Urinary bladder (tissue), 4 donors: ENCODE data around the gene FRAS1. TPM values are rescaled to one million over a fixed set of nuclear protein-coding genes. Genes with fewer than 3 reads are reported as not detected.

Experiments
- DNase-seq: peaks from one replicate; pipeline ENCODE4 v3.0.0-alpha.2; 2015; ENCODE audit errors: extremely low spot score
- H3K27ac ChIP-seq: one replicate; pipeline ENCODE4 v1.5.1; 2013; ENCODE audit warnings: low read depth, mild to moderate bottlenecking, moderate library complexity
- H3K36me3 ChIP-seq: one replicate; pipeline ENCODE4 v1.6.1; 2013; ENCODE audit warnings: mild to moderate bottlenecking, moderate library complexity; ENCODE audit not compliant: insufficient read depth
- H3K4me1 ChIP-seq: one replicate; pipeline ENCODE4 v1.6.1; 2013; ENCODE audit warnings: mild to moderate bottlenecking, moderate library complexity; ENCODE audit not compliant: insufficient read depth
- H3K4me3 ChIP-seq: one replicate; pipeline ENCODE4 v1.5.1; 2013; ENCODE audit warnings: low read depth, low read length
- WGBS: extraction: QIAGEN DNeasy Blood & Tissue Kit; methylation state at CpG from one replicate; pipeline ENCODE4 v1.1.7; 2013; 5-methylcytosine and 5-hydroxymethylcytosine counted together
- polyA plus RNA-seq: library from polyadenylated mRNA; stranded (reverse); fragments of 200-250 nt; gene quantifications from one replicate; pipeline ENCODE4 v1.2.3, GENCODE V29; 2013
- total RNA-seq: library from RNA; depleted of rRNA; stranded (reverse); fragments of >200 nt; gene quantifications from one replicate; pipeline ENCODE4 v1.2.3, GENCODE V29; 2014
- donor health status: healthy with polysubstance abuse.
- donor health status: healthy.

Gene FRAS1
- total and polyA plus RNA-seq, 2 donors, result 0.27 to 20.5 TPM

DNA sequence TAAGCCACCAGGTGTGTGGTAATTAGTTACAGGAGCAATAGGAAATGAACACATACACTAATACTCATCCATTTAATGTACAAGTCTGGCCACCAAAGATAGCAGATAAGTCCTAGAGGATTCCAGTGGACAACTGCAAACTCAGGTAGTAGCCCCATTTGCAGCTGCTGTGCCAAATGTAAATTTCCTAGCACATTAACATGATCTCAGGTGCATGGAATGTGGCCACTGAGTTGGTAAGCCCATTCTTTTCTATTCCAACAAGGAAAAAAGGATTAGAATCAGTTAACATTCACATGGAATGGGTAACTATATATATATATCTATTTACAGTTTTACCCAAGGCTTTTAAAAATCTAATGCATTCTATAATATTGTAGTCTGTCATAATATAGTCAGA is 23.3 kb upstream of the FRAS1 start:
- Histone ChIP-seq H3K27ac (no peak overlapping the region), H3K4me3 (no peak overlapping the region), H3K4me1 (no peaks in the 10 kb centered on the region), H3K36me3 (no peaks in the 10 kb centered on the region)
- DNase-seq, result no peak

- no peaks in the 10 kb centered on the region for H3K36me3 ChIP-seq
Measured at GRCh38 chr4:78038704-78039103, 18.4 kb upstream of the FRAS1 start.

DNA sequence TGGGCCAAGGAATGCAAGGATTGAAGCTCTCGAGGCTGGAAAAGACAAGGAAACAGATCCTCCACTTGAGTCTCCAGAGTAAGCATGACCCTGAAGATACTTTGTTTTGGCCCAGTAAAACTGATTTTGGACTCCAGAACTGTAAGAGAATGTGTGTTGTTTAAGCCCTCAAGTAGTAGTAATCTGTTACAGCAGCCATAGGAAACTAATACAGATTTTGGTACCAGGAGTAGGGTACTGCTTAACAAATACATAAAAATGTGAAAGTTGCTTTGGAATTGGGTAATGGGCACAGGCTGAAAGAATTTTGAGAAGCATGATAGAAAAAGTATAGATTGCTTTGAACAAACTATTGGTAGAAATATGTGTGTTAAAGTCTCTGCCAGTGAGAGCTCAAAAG is 17.4 kb upstream of the FRAS1 start:
- H3K27ac ChIP-seq, result no peak overlapping the region
- DNase-seq, result no peak
- H3K36me3 ChIP-seq, result no peaks in the 10 kb centered on the region
- 69% methylated on average over 1 of the region's 1 CpG for WGBS
- no peak overlapping the region for H3K4me3 ChIP-seq
- H3K4me1 ChIP-seq, result no peaks in the 10 kb centered on the region

More at GRCh38 chr4:78038704-78039103, 18.4 kb upstream of the FRAS1 start:
- Histone ChIP-seq H3K27ac (no peak overlapping the region), H3K4me1 (no peaks in the 10 kb centered on the region), H3K4me3 (no peak overlapping the region)
- DNase-seq, result no peak
- 89% methylated on average over 5 of the region's 5 CpGs for whole genome bisulfite sequencing

GRCh38 chr4:78040431-78040830 is 16.7 kb upstream of the FRAS1 start:
- Histone ChIP-seq H3K4me3 (no peak overlapping the region), H3K27ac (no peak overlapping the region)
- 42% methylated on average over 1 of the region's 1 CpG for WGBS

GRCh38 chr4:78047366-78047765 is 9.8 kb upstream of the FRAS1 start:
- WGBS, result 68% methylated on average over 3 of the region's 3 CpGs
- H3K4me3 ChIP-seq, result no peak overlapping the region
- H3K27ac ChIP-seq, result no peak overlapping the region
- H3K4me1 ChIP-seq, result no peaks in the 10 kb centered on the region
- DNase-seq, result no peak
- H3K36me3 ChIP-seq, result no peaks in the 10 kb centered on the region

More at GRCh38 chr4:78040431-78040830, 16.7 kb upstream of the FRAS1 start:
- no peak for DNase-seq
- Histone ChIP-seq H3K36me3 (no peaks in the 10 kb centered on the region), H3K4me1 (no peaks in the 10 kb centered on the region)

GRCh38 chr4:78056265-78057129 is 626 bp upstream of the FRAS1 start:
- no peak overlapping the region for H3K27ac ChIP-seq
- 2% methylated on average over 39 of the region's 39 CpGs for WGBS
- H3K4me3 ChIP-seq, result peak overlapping the region; percentile 52
- H3K4me1 ChIP-seq, result no peaks in the 10 kb centered on the region
- H3K36me3 ChIP-seq, result no peaks in the 10 kb centered on the region
- DNase-seq, result peak; percentile 92

GRCh38 chr4:78057600-78058550 is 752 bp downstream of the FRAS1 start:
- Histone ChIP-seq H3K4me1 (no peaks in the 10 kb centered on the region), H3K27ac (no peak overlapping the region), H3K36me3 (no peaks in the 10 kb centered on the region), H3K4me3 (peak overlapping the region; percentile 52)
- DNase-seq, result peak; percentile 25
- WGBS, result under 1% methylated on average over 56 of the region's 56 CpGs

GRCh38 chr4:78058591-78059523 is 1.7 kb downstream of the FRAS1 start:
- Histone ChIP-seq H3K36me3 (no peaks in the 10 kb centered on the region), H3K4me3 (peak overlapping the region; percentile 52), H3K27ac (no peak overlapping the region), H3K4me1 (no peaks in the 10 kb centered on the region)
- peak; percentile 10 for DNase-seq
- 2% methylated on average over 54 of the region's 54 CpGs for WGBS

DNA sequence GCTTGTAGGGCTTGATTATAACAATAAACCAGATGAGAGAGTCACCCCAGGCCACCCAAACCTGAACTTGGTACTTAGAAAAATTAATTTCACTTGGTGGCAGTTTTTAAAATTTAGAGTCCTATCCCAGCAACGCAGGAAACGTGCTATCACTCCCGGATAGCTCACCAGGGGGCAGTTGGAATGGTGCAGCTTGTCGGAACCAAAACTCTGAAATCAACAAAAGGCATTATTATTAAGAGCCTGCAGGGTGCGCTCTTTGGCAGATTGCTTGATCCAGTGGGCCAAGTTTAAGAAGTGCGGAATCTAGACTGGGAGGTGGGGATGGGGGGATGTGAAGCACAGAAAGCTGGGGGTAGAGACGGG is 2.4 kb downstream of the FRAS1 start:
- WGBS, result 11% methylated on average over 7 of the region's 7 CpGs
- no peak overlapping the region for H3K27ac ChIP-seq
- DNase-seq, result peak; percentile 52

GRCh38 chr4:78059938-78060337 is 2.8 kb downstream of the FRAS1 start:
- Histone ChIP-seq H3K27ac (no peak overlapping the region), H3K36me3 (no peaks in the 10 kb centered on the region), H3K4me1 (no peaks in the 10 kb centered on the region), H3K4me3 (no peak overlapping the region)
- 95% methylated on average over 1 of the region's 1 CpG for WGBS
- DNase-seq, result no peak

More for the DNA sequence above, 2.4 kb downstream of the FRAS1 start:
- no peaks in the 10 kb centered on the region for H3K4me1 ChIP-seq
- H3K4me3 ChIP-seq, result no peak overlapping the region
- no peaks in the 10 kb centered on the region for H3K36me3 ChIP-seq

DNA sequence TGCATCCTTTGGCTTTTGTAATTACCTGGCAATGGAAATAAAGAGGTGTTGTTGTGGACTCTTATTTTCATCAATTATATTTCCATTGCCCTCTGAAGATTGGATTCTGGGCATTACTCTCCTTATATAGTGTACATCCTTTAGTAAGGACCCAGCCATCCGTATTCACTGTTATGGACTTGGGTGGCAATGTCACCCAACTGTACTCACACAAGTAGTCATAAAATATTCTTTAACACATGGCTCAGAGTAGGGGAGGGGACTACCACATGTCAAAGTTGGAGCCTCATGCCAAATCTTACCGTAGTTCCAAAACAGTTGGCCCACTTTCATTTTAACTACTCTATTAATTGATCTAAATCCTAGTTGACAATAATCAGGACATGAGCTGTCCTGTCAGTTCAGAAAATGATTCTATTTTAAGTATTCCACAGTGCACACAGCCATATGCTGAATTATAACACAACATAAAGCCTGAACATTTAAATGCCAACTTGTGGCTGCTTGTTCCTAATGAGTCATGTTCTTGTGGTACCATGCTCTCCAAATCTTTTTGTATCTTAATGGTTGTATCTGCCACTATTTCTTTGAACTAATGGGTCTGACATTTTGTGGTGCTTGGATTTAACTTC is 4.9 kb downstream of the FRAS1 start:
- WGBS, result 64% methylated on average over 2 of the region's 2 CpGs
- Histone ChIP-seq H3K27ac (no peak overlapping the region), H3K4me3 (no peak overlapping the region), H3K36me3 (no peaks in the 10 kb centered on the region), H3K4me1 (no peaks in the 10 kb centered on the region)
- DNase-seq, result no peak

DNA sequence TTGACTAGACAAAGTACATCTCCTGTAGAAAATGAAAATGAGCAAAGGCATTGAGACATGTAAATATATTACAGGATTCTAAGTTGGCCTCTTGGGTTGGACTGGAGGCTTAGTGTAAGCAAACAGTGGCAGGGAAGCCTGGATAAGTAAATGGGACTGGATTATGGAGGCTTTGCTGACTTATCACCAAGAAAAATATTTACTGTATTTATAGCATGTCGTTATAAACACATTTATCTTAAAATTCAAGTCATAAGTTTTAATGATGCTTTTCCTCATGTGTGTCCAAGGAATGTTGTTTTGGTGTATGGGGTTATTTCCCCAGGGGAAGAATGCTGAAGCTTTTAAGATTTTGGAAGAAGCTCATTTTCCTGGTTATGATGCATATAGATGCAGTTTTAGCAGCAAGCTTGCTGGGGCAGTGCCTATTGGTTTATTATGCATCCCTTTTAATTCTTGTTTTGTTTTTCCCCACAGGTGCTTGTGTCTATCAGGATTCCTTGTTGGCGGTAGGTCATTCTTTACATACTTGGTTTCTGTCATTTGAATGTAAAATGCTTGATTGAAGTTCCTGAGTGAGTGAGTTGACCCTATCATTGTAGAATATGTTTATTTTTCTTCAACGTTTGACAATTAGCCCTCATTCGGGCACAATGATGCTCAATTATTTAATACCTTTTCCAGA is 8.5 kb downstream of the FRAS1 start:
- Histone ChIP-seq H3K27ac (no peak overlapping the region), H3K36me3 (no peaks in the 10 kb centered on the region), H3K4me1 (no peaks in the 10 kb centered on the region), H3K4me3 (no peak overlapping the region)
- 43% methylated on average over 4 of the region's 4 CpGs for WGBS
- DNase-seq, result no peak
